Liver (tissue), 3 donors: ENCODE results near the gene PIWIL4.

Experiments
- EGR1 ChIP-seq, 2 donors: IDR thresholded peaks; 2 replicates each; pipeline ENCODE4 v1.6.1; 2016 to 2018; ENCODE audit warnings: antibody characterized with exemption in 2 of 2, low read depth in 2 of 2
- GABPA ChIP-seq, 2 donors: IDR thresholded peaks in 1 of 2; conservative IDR thresholded peaks in 1 of 2; 2 replicates each; pipeline ENCODE4 v1.6.1; 2016; ENCODE audit warnings: antibody characterized with exemption in 2 of 2, mild to moderate bottlenecking in 1 of 2, moderate library complexity in 1 of 2
- HNF4A ChIP-seq, 2 donors: conservative IDR thresholded peaks; 2 replicates each; pipeline ENCODE4 v1.6.1; 2016; ENCODE audit warnings: antibody characterized with exemption in 2 of 2, mild to moderate bottlenecking in 2 of 2
- JUND ChIP-seq, 2 donors: IDR thresholded peaks; 2 replicates each; pipeline ENCODE4 v1.6.1; 2016; ENCODE audit warnings: antibody characterized with exemption in 2 of 2
- RAD21 ChIP-seq, 2 donors: IDR thresholded peaks; 2 replicates each; pipeline ENCODE4 v1.6.1; 2016; ENCODE audit warnings: antibody characterized with exemption in 2 of 2, mild to moderate bottlenecking in 2 of 2
- TAF1 ChIP-seq: conservative IDR thresholded peaks from 2 replicates; pipeline ENCODE4 v1.6.1; 2016; ENCODE audit warnings: antibody characterized with exemption, mild to moderate bottlenecking
- TF ChIP-seq, protein P1 (sequence below): IDR thresholded peaks from 2 replicates; pipeline ENCODE4 v1.6.1; 2016; ENCODE audit warnings: antibody characterized with exemption
- TF ChIP-seq, protein P2 (sequence below): fragments of 150-350 bp; IDR thresholded peaks from 2 replicates; pipeline ENCODE4 v1.5.1; 2017; ENCODE audit warnings: improper control_type of control experiment, low read depth, low read length; ENCODE audit not compliant: missing input control
- TF ChIP-seq, protein P3 (sequence below): IDR thresholded peaks from 2 replicates; pipeline ENCODE4 v1.6.1; 2016; ENCODE audit warnings: antibody characterized with exemption
- TF ChIP-seq, protein P4 (sequence below): IDR thresholded peaks from 2 replicates; pipeline ENCODE4 v1.6.1; 2016; ENCODE audit warnings: antibody characterized with exemption, mild to moderate bottlenecking
- donor health status: healthy.
- donor health status: healthy.

DNA sequence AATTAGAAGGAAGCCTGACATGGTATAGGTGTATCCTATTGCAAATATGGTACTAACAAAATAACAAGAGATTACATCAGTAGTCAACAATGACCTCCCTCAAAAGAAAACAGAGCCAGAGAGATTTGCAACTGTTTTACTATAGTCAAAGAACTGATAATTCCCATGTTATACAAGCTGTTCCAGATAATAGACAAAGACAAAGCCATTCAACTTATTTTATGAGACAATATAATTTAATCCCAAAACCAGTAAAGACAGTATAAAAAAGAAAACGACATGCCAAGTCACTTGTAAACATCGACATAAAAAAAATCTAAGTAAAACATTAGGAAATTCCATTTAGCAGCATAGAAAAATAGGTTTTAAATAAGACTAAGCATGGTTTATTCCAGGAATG, 65.2 kb downstream of the PIWIL4 start:
- TF ChIP-seq, protein P1, sequence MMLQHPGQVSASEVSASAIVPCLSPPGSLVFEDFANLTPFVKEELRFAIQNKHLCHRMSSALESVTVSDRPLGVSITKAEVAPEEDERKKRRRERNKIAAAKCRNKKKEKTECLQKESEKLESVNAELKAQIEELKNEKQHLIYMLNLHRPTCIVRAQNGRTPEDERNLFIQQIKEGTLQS = no peak
- TF ChIP-seq, protein P2, sequence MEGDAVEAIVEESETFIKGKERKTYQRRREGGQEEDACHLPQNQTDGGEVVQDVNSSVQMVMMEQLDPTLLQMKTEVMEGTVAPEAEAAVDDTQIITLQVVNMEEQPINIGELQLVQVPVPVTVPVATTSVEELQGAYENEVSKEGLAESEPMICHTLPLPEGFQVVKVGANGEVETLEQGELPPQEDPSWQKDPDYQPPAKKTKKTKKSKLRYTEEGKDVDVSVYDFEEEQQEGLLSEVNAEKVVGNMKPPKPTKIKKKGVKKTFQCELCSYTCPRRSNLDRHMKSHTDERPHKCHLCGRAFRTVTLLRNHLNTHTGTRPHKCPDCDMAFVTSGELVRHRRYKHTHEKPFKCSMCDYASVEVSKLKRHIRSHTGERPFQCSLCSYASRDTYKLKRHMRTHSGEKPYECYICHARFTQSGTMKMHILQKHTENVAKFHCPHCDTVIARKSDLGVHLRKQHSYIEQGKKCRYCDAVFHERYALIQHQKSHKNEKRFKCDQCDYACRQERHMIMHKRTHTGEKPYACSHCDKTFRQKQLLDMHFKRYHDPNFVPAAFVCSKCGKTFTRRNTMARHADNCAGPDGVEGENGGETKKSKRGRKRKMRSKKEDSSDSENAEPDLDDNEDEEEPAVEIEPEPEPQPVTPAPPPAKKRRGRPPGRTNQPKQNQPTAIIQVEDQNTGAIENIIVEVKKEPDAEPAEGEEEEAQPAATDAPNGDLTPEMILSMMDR = no peak
- TF ChIP-seq HNF4A (conservative IDR thresholded peaks at IDR 0.05) (no peak), JUND (IDR thresholded peaks at IDR 0.05) (no peak), RAD21 (IDR thresholded peaks at IDR 0.05) (no peak), TAF1 (no peak), GABPA (IDR thresholded peaks at IDR 0.05 in 1 of 2, conservative IDR thresholded peaks at IDR 0.05 in 1 of 2) (no peak), EGR1 (IDR thresholded peaks at IDR 0.05; ENCODE audit: low read depth in 2 of 2) (no peak)
- TF ChIP-seq, protein P3, sequence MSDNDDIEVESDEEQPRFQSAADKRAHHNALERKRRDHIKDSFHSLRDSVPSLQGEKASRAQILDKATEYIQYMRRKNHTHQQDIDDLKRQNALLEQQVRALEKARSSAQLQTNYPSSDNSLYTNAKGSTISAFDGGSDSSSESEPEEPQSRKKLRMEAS = no peak
- TF ChIP-seq, protein P4, sequence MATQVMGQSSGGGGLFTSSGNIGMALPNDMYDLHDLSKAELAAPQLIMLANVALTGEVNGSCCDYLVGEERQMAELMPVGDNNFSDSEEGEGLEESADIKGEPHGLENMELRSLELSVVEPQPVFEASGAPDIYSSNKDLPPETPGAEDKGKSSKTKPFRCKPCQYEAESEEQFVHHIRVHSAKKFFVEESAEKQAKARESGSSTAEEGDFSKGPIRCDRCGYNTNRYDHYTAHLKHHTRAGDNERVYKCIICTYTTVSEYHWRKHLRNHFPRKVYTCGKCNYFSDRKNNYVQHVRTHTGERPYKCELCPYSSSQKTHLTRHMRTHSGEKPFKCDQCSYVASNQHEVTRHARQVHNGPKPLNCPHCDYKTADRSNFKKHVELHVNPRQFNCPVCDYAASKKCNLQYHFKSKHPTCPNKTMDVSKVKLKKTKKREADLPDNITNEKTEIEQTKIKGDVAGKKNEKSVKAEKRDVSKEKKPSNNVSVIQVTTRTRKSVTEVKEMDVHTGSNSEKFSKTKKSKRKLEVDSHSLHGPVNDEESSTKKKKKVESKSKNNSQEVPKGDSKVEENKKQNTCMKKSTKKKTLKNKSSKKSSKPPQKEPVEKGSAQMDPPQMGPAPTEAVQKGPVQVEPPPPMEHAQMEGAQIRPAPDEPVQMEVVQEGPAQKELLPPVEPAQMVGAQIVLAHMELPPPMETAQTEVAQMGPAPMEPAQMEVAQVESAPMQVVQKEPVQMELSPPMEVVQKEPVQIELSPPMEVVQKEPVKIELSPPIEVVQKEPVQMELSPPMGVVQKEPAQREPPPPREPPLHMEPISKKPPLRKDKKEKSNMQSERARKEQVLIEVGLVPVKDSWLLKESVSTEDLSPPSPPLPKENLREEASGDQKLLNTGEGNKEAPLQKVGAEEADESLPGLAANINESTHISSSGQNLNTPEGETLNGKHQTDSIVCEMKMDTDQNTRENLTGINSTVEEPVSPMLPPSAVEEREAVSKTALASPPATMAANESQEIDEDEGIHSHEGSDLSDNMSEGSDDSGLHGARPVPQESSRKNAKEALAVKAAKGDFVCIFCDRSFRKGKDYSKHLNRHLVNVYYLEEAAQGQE = no peak
